Measurements from ENCODE around the gene IPO11.
"Not testable (repeated sequence)": the region's sequence is repeated elsewhere in the genome, so short reads cannot be mapped to it uniquely, and the experiment has no call there.

- TF ChIP-seq, protein P1, sequence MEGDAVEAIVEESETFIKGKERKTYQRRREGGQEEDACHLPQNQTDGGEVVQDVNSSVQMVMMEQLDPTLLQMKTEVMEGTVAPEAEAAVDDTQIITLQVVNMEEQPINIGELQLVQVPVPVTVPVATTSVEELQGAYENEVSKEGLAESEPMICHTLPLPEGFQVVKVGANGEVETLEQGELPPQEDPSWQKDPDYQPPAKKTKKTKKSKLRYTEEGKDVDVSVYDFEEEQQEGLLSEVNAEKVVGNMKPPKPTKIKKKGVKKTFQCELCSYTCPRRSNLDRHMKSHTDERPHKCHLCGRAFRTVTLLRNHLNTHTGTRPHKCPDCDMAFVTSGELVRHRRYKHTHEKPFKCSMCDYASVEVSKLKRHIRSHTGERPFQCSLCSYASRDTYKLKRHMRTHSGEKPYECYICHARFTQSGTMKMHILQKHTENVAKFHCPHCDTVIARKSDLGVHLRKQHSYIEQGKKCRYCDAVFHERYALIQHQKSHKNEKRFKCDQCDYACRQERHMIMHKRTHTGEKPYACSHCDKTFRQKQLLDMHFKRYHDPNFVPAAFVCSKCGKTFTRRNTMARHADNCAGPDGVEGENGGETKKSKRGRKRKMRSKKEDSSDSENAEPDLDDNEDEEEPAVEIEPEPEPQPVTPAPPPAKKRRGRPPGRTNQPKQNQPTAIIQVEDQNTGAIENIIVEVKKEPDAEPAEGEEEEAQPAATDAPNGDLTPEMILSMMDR (conservative IDR thresholded peaks at IDR 0.05): not testable (repeated sequence)
- TF ChIP-seq EZH2 (IDR thresholded peaks at IDR 0.05; ENCODE audit: low read depth): not testable (repeated sequence)
Measured at GRCh38 chr5:62565740-62566139, 153.2 kb downstream of the IPO11 start.
